Suprapubic skin (tissue), 4 donors: ENCODE measurements around the gene NANOGP8.
"Not testable (repeated sequence)": the region's sequence is repeated elsewhere in the genome, so short reads cannot be mapped to it uniquely, and the experiment has no call there.

Experiments used
- EP300 ChIP-seq: sonication (generic); formaldehyde crosslinking; IDR thresholded peaks from one replicate; pipeline ENCODE4 v1.6.1; 2017; ENCODE audit warnings: antibody characterized with exemption
- POLR2AphosphoS5 ChIP-seq, 3 donors: sonication (generic); formaldehyde crosslinking; IDR thresholded peaks; one replicate each; pipeline ENCODE4 v1.6.1; 2017; ENCODE audit warnings: antibody characterized with exemption in 3 of 3
- TF ChIP-seq, protein P1 (sequence below), 2 donors: fragments of 200-600 bp in 1 of 2; fragments of 450-650 bp in 1 of 2; sonication (generic) in 1 of 2; IDR thresholded peaks; one replicate each; pipeline ENCODE4 v1.5.1; 2016 to 2019; ENCODE audit warnings: antibody characterized with exemption in 2 of 2, mild to moderate bottlenecking in 1 of 2, moderate library complexity in 1 of 2

DNA sequence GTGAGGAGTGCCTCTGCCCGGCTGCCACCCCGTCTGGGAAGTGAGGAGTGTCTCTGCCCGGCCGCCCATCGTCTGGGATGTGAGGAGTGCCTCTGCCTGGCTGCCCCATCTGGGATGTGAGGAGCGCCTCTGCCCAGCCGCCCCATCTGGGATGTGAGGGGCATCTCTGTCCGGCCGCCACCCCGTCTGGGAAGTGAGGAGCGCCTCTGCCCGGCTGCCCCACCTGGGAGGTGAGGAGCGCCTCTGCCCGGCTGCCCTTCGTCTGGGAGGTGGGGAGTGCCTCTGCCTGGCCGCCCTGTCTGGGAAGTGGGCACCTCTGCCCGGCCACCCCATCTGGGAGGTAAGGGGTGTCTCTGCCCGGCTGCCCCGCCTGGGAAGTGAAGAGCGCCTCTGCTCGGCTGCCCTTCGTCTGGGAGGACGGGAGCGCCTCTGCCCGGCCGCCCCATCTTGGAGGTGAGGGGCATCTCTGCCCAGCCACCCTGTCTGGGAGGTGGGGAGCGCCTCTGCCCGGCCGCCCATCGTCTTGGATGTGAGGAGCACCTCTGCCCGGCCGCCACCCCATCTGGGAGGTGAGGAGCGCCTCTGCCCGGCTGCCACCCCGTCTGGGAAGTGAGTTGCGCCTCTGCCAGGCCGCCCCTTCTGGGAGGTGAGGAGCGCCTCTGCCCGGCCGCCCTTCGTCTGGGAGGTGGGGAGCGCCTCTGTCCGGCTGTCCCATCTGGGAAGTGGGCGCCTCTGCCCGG lies 3.3 kb downstream of the NANOGP8 start:
- not testable (repeated sequence) for TF ChIP-seq POLR2AphosphoS5 (IDR thresholded peaks at IDR 0.05); EP300
- TF ChIP-seq, protein P1, sequence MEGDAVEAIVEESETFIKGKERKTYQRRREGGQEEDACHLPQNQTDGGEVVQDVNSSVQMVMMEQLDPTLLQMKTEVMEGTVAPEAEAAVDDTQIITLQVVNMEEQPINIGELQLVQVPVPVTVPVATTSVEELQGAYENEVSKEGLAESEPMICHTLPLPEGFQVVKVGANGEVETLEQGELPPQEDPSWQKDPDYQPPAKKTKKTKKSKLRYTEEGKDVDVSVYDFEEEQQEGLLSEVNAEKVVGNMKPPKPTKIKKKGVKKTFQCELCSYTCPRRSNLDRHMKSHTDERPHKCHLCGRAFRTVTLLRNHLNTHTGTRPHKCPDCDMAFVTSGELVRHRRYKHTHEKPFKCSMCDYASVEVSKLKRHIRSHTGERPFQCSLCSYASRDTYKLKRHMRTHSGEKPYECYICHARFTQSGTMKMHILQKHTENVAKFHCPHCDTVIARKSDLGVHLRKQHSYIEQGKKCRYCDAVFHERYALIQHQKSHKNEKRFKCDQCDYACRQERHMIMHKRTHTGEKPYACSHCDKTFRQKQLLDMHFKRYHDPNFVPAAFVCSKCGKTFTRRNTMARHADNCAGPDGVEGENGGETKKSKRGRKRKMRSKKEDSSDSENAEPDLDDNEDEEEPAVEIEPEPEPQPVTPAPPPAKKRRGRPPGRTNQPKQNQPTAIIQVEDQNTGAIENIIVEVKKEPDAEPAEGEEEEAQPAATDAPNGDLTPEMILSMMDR (IDR thresholded peaks at IDR 0.05): not testable (repeated sequence)
